Nephron (organoid): ENCODE results near the gene APEH.

Source experiments
- H3K27ac Mint-ChIP-seq, 3 experiments: 2 replicates each; pipeline ENCODE4 v1.8.0; 2020; ENCODE audit warnings: mixed read lengths in 3 of 3, mild to moderate bottlenecking in 2 of 3, moderate library complexity in 1 of 3
- H3K27me3 Mint-ChIP-seq: 2 replicates; pipeline ENCODE4 v1.8.0; 2021; ENCODE audit warnings: low read depth, mild to moderate bottlenecking, moderate library complexity, mixed read lengths
- H3K36me3 Mint-ChIP-seq: 2 replicates; pipeline ENCODE4 v1.8.0; 2020; ENCODE audit warnings: low read depth, mixed read lengths
- H3K4me1 Mint-ChIP-seq: 2 replicates; pipeline ENCODE4 v1.8.0; 2020; ENCODE audit warnings: mixed read lengths
- H3K4me3 Mint-ChIP-seq, 3 experiments: 2 replicates each; pipeline ENCODE4 v1.8.0; 2020; ENCODE audit warnings: mild to moderate bottlenecking in 3 of 3, mixed read lengths in 3 of 3, moderate library complexity in 2 of 3
- H3K9me3 Mint-ChIP-seq: 2 replicates; pipeline ENCODE4 v1.8.0; 2020; ENCODE audit warnings: mixed read lengths
- TF ChIP-seq, protein P1 (sequence below), 3 experiments: fragments of 200-600 bp; sonication (generic); IDR thresholded peaks; one replicate each; pipeline ENCODE4 v1.5.0; 2021; ENCODE audit warnings: antibody characterized with exemption in 3 of 3; ENCODE audit not compliant: unreplicated experiment in 3 of 3

The APEH gene

DNA sequence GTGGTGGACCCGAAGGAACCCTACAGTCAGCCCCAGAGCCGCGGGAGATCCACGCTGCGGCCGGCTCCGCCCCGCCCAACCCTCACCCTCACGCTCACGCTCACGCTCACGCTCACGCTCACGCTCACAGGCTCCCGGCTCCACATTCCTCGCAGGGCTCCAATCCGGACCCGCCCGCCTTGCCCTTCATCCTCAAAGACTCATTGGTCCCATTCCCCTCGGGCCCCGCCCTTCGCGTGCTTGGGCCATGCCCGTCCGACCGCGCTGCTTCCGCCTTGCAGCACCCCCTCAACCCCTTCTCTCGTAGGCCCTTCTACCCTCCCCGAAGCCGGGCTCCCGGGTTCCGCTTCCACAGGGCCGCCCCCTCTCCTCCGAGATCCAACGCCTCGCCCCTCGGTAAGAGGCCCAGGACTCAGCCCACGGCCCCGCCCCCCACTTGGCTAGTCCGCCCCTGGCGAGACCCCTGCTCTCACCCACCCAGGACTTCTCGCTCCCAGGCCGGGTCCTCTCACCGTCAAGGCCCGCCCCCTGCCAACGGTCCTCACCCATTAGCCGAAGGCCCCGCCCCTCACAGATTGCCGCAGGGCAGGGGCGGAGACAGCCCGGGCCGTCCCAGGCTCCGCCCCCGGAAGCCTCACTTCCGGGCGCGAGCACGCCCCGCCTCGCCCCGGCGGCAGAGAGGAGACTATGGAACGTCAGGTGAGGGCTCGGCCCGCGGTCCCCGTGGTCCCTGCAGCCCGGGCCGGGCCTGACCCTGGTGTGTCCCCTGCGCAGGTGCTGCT lies at the start of gene APEH:
Gene APEH, plus strand, starts transcription at position 637 of the 782 bp plus-strand sequence. Its CDS starts 51 bp downstream, at position 688.
- H3K27ac Mint-ChIP-seq, result peak within 1 kb of the TSS; percentile 94 to 100 (median 99)
- H3K27me3 Mint-ChIP-seq, result peaks cover 6% of the 10 kb centered on the region
- TF ChIP-seq, protein P1, sequence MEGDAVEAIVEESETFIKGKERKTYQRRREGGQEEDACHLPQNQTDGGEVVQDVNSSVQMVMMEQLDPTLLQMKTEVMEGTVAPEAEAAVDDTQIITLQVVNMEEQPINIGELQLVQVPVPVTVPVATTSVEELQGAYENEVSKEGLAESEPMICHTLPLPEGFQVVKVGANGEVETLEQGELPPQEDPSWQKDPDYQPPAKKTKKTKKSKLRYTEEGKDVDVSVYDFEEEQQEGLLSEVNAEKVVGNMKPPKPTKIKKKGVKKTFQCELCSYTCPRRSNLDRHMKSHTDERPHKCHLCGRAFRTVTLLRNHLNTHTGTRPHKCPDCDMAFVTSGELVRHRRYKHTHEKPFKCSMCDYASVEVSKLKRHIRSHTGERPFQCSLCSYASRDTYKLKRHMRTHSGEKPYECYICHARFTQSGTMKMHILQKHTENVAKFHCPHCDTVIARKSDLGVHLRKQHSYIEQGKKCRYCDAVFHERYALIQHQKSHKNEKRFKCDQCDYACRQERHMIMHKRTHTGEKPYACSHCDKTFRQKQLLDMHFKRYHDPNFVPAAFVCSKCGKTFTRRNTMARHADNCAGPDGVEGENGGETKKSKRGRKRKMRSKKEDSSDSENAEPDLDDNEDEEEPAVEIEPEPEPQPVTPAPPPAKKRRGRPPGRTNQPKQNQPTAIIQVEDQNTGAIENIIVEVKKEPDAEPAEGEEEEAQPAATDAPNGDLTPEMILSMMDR (IDR thresholded peaks at IDR 0.05; ENCODE audit: unreplicated experiment in 3 of 3), result no peak
- H3K4me1 Mint-ChIP-seq, result peaks cover 15% of the 10 kb centered on the region
- no peaks in the 10 kb centered on the region for H3K9me3 Mint-ChIP-seq
- peaks cover 13% of the 10 kb centered on the region for H3K36me3 Mint-ChIP-seq
- H3K4me3 Mint-ChIP-seq, result peak within 1 kb of the TSS; percentile 90 to 97 (median 94)

DNA sequence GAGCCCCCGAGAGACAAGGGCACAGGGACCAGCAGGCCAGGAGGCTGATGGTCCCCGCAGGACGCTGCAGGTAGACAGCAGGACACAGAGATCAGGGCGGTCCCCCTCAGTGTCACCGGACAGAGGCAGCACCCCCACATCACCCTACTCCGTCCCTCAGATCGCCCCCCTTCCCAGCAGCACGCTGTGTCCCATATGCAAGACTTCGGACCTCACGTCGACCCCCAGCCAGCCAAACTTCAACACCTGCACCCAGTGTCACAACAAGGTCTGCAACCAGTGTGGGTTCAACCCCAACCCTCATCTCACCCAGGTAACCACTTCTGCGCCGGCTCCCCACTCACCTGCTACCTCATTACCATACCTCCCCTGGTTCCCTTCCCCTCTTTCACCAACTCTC lies 49.1 kb upstream of the APEH start:
- H3K27ac Mint-ChIP-seq, result no peak overlapping the region
- no peaks in the 10 kb centered on the region for H3K4me1 Mint-ChIP-seq
- H3K36me3 Mint-ChIP-seq, result no peaks in the 10 kb centered on the region
- H3K27me3 Mint-ChIP-seq, result no peaks in the 10 kb centered on the region
- TF ChIP-seq, protein P1 (IDR thresholded peaks at IDR 0.05; ENCODE audit: unreplicated experiment in 3 of 3), result no peak
- H3K4me3 Mint-ChIP-seq, result no peak overlapping the region
- no peaks in the 10 kb centered on the region for H3K9me3 Mint-ChIP-seq

DNA sequence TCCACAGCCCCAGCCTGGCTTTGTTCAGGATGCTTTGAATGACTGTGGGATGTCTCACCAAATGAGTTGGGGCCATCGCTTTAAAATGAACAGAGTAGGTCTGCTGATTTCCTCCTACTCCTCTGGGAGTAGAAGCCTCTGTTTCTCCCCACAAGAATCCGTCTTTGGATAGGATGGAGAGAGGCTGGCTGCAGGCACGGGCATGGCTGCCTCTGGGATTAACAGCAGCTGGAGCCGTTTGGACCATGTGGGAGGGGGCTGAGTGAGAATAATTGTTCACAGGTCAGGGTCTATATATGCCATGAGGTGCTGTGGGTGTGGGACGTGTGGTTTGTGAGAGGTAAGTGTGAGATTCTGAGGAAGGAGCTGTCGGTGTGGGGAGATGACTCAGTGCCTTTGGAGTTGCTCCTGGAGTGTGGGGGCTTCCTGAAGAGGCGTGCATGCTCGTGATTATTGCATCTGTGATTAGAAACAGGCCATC lies 48.0 kb upstream of the APEH start:
- Mint-ChIP-seq H3K4me3 (no peak overlapping the region), H3K4me1 (no peaks in the 10 kb centered on the region), H3K27me3 (peaks cover 6% of the 10 kb centered on the region), H3K9me3 (peaks cover 6% of the 10 kb centered on the region), H3K27ac (peak overlapping the region in 1 of 3 experiments; percentile 11), H3K36me3 (no peaks in the 10 kb centered on the region)
- TF ChIP-seq, protein P1 (IDR thresholded peaks at IDR 0.05; ENCODE audit: unreplicated experiment in 3 of 3), result no peak

DNA sequence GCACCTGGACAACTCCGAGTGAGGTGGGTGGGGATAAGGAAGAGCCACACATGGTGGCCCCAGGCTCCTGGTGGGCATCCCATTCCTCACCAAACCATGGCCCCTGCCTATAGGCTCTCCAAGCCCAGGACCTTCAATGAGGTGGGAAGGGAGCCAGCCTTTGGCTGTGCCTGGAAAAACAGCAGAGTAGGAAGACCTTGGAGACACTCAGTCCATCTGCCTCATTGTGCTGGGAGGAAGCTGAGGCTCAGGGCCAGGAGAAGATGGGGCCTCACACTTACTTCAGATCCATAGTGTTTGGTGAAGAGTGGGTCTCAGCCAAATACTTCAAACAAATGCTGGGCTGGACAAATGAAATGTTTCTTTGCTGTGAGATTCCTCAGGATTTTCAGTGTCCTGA lies 47.4 kb upstream of the APEH start:
- no peaks in the 10 kb centered on the region for H3K36me3 Mint-ChIP-seq
- peaks cover 6% of the 10 kb centered on the region for H3K27me3 Mint-ChIP-seq
- H3K9me3 Mint-ChIP-seq, result peaks cover 12% of the 10 kb centered on the region
- no peaks in the 10 kb centered on the region for H3K4me1 Mint-ChIP-seq
- TF ChIP-seq, protein P1 (IDR thresholded peaks at IDR 0.05; ENCODE audit: unreplicated experiment in 3 of 3), result no peak
- no peak overlapping the region for H3K27ac Mint-ChIP-seq
- no peak overlapping the region for H3K4me3 Mint-ChIP-seq

DNA sequence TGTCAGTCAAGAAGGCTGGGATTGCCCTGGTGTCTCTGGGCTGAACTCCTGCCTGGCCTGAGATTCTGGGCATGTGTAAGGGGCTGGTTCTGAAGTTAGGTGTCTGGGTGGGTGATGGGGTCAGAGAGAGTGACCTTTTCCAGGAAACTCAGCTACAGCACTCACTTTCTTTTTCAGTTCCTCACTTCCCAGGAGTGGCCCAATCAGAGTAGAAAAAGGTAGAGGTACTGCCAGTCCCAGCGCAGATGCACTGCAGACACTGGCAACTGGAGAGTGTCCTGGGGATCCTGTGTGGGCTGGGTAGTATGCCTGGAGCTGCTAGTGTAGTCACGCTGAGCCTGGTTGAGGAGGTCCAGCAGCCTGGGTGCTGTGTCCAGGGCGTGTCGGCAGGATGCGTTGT lies 46.5 kb upstream of the APEH start:
- no peak overlapping the region for H3K4me3 Mint-ChIP-seq
- no peaks in the 10 kb centered on the region for H3K36me3 Mint-ChIP-seq
- TF ChIP-seq, protein P1 (IDR thresholded peaks at IDR 0.05; ENCODE audit: unreplicated experiment in 3 of 3), result no peak

DNA sequence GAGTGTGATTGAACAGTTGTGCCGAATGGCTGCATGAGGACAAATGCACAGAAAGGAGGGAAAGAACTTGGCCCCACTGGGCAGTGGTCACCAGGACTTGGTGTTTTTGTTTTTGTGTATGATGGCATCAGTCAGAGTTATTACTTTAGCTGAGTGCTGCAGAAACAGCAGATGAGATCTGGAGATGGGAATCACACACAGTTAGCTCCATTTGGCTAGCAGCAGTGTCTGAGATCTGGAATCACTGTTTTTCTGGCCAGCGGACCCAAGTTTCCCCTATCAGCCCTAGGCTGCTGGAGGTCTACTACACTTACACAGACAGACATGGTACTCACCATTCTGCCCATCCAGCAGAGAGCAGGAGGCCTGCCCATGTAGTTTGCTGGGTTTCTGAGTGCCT lies 45.9 kb upstream of the APEH start:
- Mint-ChIP-seq H3K9me3 (peaks cover 15% of the 10 kb centered on the region), H3K36me3 (no peaks in the 10 kb centered on the region), H3K4me3 (no peak overlapping the region), H3K27ac (no peak overlapping the region), H3K4me1 (no peaks in the 10 kb centered on the region), H3K27me3 (peaks cover 6% of the 10 kb centered on the region)
- TF ChIP-seq, protein P1 (IDR thresholded peaks at IDR 0.05; ENCODE audit: unreplicated experiment in 3 of 3), result no peak

More for the DNA sequence above, 46.5 kb upstream of the APEH start:
- Mint-ChIP-seq H3K4me1 (no peaks in the 10 kb centered on the region), H3K27me3 (peaks cover 6% of the 10 kb centered on the region), H3K9me3 (peaks cover 15% of the 10 kb centered on the region), H3K27ac (no peak overlapping the region)
